Left lung (tissue), 10 donors: ENCODE data around the gene HACD3. TPM values are rescaled to one million over a fixed set of nuclear protein-coding genes. Genes with fewer than 3 reads are reported as not detected.

Source experiments
- ATAC-seq: fragments of 200-7000 bp; cut with Tn5 transposase; one replicate; pipeline ENCODE4 v1.9.1; 2020; ENCODE audit warnings: moderate library complexity
- DNase-seq, 4 donors: peaks; one replicate each; pipeline ENCODE4 v3.0.0-alpha.2; 2013 to 2020
- H3K27ac ChIP-seq, 2 donors: fragments of 200-600 bp; sonication (generic) in 1 of 2; one replicate each; pipeline versions ENCODE4 v1.5.0 to v1.8.0; 2020 to 2021
- H3K27me3 ChIP-seq, 2 donors: fragments of 200-600 bp; sonication (generic) in 1 of 2; one replicate each; pipeline versions ENCODE4 v1.5.0 to v1.8.0; 2020 to 2021
- H3K36me3 ChIP-seq, 2 donors: fragments of 200-600 bp; sonication (generic) in 1 of 2; one replicate each; pipeline versions ENCODE4 v1.5.0 to v1.8.0; 2020 to 2021
- H3K4me1 ChIP-seq, 2 donors: fragments of 200-600 bp; one replicate each; pipeline ENCODE4 v1.8.0; 2021
- H3K4me3 ChIP-seq, 2 donors: fragments of 200-600 bp; sonication (generic) in 1 of 2; one replicate each; pipeline versions ENCODE4 v1.5.0 to v1.8.0; 2020 to 2021; ENCODE audit warnings: mild to moderate bottlenecking in 1 of 2
- H3K9me3 ChIP-seq, 2 donors: fragments of 200-600 bp; sonication (generic) in 1 of 2; one replicate each; pipeline versions ENCODE4 v1.5.0 to v1.8.0; 2020 to 2021
- intact Hi-C, 2 donors: fragments of 100-400 bp; cut with DNase I; formaldehyde crosslinking; loops; one replicate each; pipeline versions ENCODE4 v1.11.2 to v1.14.2; 2022
- polyA plus RNA-seq, 6 donors: library from polyadenylated mRNA; unstranded; fragments of 120-200 nt; gene quantifications; one replicate each; pipeline ENCODE4 v1.2.1, GENCODE V29; 2013; ENCODE audit not compliant: insufficient read length in 6 of 6
- total RNA-seq, 2 donors: library from RNA; stranded (reverse); fragmentation: NEBNext Ultra II Directional; extraction: Animal tissue kit (Norgen Biotek cat#: 25700); gene quantifications; one replicate each; pipeline ENCODE4 v1.2.1, GENCODE V29; 2021
- TF ChIP-seq, protein P1 (sequence below), 2 donors: fragments of 200-600 bp; sonication (generic) in 1 of 2; IDR thresholded peaks; one replicate each; pipeline versions ENCODE4 v1.5.0 to v1.8.0; 2021; ENCODE audit warnings: antibody characterized with exemption in 2 of 2
- donor health status: DM: no; HTN: yes; CAD: no.
- donor health status: DM: no; HTN: no; CAD: no.

The HACD3 gene
- total and polyA plus RNA-seq, 8 donors = 51.1 to 191 (median 159) TPM

GRCh38 chr15:65603559-65603958, 73.3 kb downstream of the HACD3 start:
- H3K9me3 ChIP-seq = no peaks in the 10 kb centered on the region
- TF ChIP-seq, protein P1, sequence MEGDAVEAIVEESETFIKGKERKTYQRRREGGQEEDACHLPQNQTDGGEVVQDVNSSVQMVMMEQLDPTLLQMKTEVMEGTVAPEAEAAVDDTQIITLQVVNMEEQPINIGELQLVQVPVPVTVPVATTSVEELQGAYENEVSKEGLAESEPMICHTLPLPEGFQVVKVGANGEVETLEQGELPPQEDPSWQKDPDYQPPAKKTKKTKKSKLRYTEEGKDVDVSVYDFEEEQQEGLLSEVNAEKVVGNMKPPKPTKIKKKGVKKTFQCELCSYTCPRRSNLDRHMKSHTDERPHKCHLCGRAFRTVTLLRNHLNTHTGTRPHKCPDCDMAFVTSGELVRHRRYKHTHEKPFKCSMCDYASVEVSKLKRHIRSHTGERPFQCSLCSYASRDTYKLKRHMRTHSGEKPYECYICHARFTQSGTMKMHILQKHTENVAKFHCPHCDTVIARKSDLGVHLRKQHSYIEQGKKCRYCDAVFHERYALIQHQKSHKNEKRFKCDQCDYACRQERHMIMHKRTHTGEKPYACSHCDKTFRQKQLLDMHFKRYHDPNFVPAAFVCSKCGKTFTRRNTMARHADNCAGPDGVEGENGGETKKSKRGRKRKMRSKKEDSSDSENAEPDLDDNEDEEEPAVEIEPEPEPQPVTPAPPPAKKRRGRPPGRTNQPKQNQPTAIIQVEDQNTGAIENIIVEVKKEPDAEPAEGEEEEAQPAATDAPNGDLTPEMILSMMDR (IDR thresholded peaks at IDR 0.05) = no peak
- H3K27ac ChIP-seq = no peak overlapping the region
- ATAC-seq (no peak), DNase-seq (no peak)
- H3K4me3 ChIP-seq = no peak overlapping the region
- no peaks in the 10 kb centered on the region for H3K27me3 ChIP-seq
- H3K4me1 ChIP-seq = peaks cover 0 to 2% of the 10 kb centered on the region in 2 donors
- H3K36me3 ChIP-seq = peaks cover 0 to 59% of the 10 kb centered on the region in 2 donors
- intact Hi-C loops = no loop called here

DNA sequence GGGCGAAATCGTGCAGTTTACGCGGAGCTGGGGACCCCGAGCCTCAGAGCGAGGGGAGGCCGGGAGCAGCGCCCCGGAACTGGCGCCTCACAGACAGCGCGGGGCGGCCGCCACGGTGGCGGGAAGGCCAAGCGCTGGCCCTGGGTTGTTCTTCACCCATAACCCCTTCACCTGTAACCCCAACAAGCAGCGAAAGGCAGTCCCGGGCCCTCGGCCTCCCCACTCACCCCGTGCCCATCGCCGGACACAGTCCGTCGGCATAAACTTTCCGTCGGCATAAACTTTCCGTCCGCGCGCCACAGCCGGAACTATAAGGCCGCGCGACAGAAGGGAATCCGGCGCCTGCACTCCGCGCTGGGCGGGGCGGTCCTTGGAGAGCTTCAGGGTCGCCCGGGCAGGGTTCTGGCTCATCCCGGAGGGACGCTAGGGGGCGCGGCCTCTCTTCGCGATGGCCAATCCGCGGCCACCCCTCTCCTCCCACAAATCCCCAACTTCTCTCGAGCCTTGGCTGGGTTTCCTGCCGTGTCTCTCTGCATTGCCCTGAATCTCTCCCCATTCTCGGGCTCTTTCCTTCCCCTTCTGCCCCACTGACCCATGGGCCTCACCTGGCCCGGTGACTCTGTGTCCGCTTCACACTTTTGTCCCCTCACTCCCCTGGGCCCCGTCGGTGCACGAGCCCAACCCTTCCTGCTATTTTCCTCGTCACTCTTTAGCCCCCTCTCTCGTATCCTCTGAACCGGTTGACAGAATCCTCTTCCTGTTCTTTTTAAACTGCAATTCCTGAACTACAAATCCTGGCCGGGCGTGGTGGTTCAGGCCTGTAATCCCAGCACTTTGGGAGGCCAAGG, 80.8 kb downstream of the HACD3 start, which contains the start of gene INTS14:
Gene INTS14 (minus strand): TSS at position 261 of the 848 bp plus-strand sequence. CDS start 3,751 bp downstream, outside the sequence.
- no peaks in the 10 kb centered on the region for H3K36me3 ChIP-seq
- H3K4me1 ChIP-seq = peaks cover 20 to 42% of the 10 kb centered on the region in 2 donors
- peak within 1 kb of the TSS; percentile 95 for H3K27ac ChIP-seq
- DNase-seq = peak; percentile 97 to 98 (median 98)
- no peaks in the 10 kb centered on the region for H3K27me3 ChIP-seq
- TF ChIP-seq, protein P1 (IDR thresholded peaks at IDR 0.05) = peak; percentile 44 to 64
- peak; percentile 99 for ATAC-seq
- no peaks in the 10 kb centered on the region for H3K9me3 ChIP-seq
- intact Hi-C loops = no loop called here
- peak within 1 kb of the TSS; percentile 85 to 93 for H3K4me3 ChIP-seq

DNA sequence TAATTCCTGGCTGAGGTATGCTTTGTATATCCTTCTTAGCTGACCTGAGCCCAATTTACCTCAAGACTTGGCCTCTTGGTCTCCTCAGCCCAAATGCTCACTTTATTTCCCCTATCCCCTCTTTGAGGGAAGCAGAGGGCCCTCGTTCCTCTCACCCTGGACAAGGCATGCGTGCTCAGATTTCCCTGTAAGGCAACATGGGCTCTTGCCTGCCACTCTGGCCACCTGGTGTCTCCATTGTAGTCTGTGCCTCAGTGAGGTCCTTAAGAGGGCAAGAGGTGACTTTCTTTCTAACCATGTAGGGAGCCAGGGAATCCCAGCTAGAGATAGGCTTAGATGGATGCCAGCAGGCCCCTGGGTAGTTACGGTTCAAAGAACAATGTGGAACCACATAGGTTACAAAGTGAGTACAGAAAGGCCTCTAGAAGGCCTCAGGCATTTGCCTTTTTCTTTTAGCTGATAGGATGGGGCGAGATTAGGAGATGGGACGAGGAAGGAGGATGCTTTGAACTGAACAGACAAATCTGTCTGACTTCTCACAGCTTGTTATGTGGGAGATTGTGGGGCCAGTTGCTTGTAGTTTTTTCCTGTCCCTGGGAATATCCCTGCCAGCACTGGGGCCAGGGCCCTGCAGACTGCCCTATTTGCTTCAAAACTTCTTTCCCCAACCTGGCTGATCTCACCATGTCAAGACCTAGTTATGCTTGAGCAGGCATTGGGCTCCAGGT, 81.8 kb downstream of the HACD3 start:
- no peak for DNase-seq
- peak overlapping the region; percentile 85 to 93 for H3K4me3 ChIP-seq
- intact Hi-C loops = no loop called here
- H3K4me1 ChIP-seq = peaks cover 20 to 42% of the 10 kb centered on the region in 2 donors
- ATAC-seq = no peak
- TF ChIP-seq, protein P1 (IDR thresholded peaks at IDR 0.05) = no peak
- H3K27ac ChIP-seq = peak overlapping the region; percentile 95
- H3K27me3 ChIP-seq = no peaks in the 10 kb centered on the region
- H3K36me3 ChIP-seq = no peaks in the 10 kb centered on the region
- no peaks in the 10 kb centered on the region for H3K9me3 ChIP-seq

DNA sequence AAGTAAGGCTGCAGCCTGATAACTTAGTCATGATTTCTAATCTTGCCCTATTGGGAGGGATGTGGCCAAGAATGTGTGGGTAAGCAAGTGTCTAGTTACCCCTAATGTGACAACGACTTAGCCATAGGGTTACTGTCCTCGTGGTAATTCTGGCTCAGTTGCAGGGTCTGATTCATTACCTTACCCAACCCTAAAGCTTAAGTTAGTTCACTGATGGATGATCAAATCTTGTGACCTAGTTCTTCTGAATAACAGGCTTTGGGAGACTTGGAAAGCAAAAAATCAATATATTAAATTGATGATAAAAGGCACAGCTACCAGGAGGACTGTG, 82.3 kb downstream of the HACD3 start:
- ATAC-seq = no peak
- TF ChIP-seq, protein P1 (IDR thresholded peaks at IDR 0.05) = no peak
- H3K4me1 ChIP-seq = peaks cover 20 to 42% of the 10 kb centered on the region in 2 donors
- intact Hi-C loops = no loop called here
- no peaks in the 10 kb centered on the region for H3K27me3 ChIP-seq
- no peaks in the 10 kb centered on the region for H3K36me3 ChIP-seq
- no peak overlapping the region for H3K4me3 ChIP-seq
- H3K9me3 ChIP-seq = no peaks in the 10 kb centered on the region
- peak overlapping the region in 1 of 2 donors; percentile 95 for H3K27ac ChIP-seq
- DNase-seq = no peak
